Stimulated activated CD4-positive, alpha-beta T cell treated with anti-CD3 and anti-CD28 coated beads, TNF-alpha, amount 100 ng/mL, for 4 hours (primary cell): ENCODE measurements around the gene KIAA0232.
"Not testable (repeated sequence)": the region's sequence is repeated elsewhere in the genome, so short reads cannot be mapped to it uniquely, and the experiment has no call there.

Experiments
- DNase-seq, 3 experiments: peaks; one replicate each; pipeline ENCODE4 v3.0.0-alpha.2; 2020; ENCODE audit warnings: low read depth in 3 of 3

KIAA0232 gene

GRCh38 chr4:6754481-6755087 is 27.9 kb upstream of the KIAA0232 start:
- no peak for DNase-seq

- DNase-seq, result no peak
Observed at GRCh38 chr4:6755088-6755753, 27.3 kb upstream of the KIAA0232 start.

- not testable (repeated sequence) for DNase-seq
Observed at GRCh38 chr4:6756345-6756744, 26.2 kb upstream of the KIAA0232 start.

- no peak for DNase-seq
Observed at GRCh38 chr4:6758728-6759127, 23.8 kb upstream of the KIAA0232 start.

- no peak for DNase-seq
Observed at GRCh38 chr4:6760865-6761264, 21.7 kb upstream of the KIAA0232 start.

GRCh38 chr4:6761649-6762615 is 20.6 kb upstream of the KIAA0232 start:
- DNase-seq, result no peak

GRCh38 chr4:6763330-6763851 is 19.1 kb upstream of the KIAA0232 start:
- no peak for DNase-seq

- no peak for DNase-seq
Observed at GRCh38 chr4:6764976-6765620, 17.4 kb upstream of the KIAA0232 start.

- no peak for DNase-seq
Observed at GRCh38 chr4:6765703-6766102, 16.8 kb upstream of the KIAA0232 start.

GRCh38 chr4:6767386-6767747 is 15.2 kb upstream of the KIAA0232 start:
- no peak for DNase-seq

- DNase-seq, result no peak
Observed at GRCh38 chr4:6767748-6768538, 14.6 kb upstream of the KIAA0232 start.

GRCh38 chr4:6768539-6768905 is 14.0 kb upstream of the KIAA0232 start:
- DNase-seq, result no peak

GRCh38 chr4:6769233-6769988 is 13.1 kb upstream of the KIAA0232 start:
- DNase-seq, result no peak

GRCh38 chr4:6769989-6770420 is 12.5 kb upstream of the KIAA0232 start:
- DNase-seq, result no peak

- no peak for DNase-seq
Observed at GRCh38 chr4:6770581-6771228, 11.8 kb upstream of the KIAA0232 start.

GRCh38 chr4:6771229-6771671 is 11.3 kb upstream of the KIAA0232 start:
- DNase-seq, result no peak

- DNase-seq, result no peak
Observed at GRCh38 chr4:6772223-6772928, 10.2 kb upstream of the KIAA0232 start.

GRCh38 chr4:6773106-6773505 is 9.4 kb upstream of the KIAA0232 start:
- DNase-seq, result no peak
